Mesangial cell (primary cell): Measurements from ENCODE around the gene TMEM120B. TPM values are rescaled to one million over a fixed set of nuclear protein-coding genes. Genes with fewer than 3 reads are reported as not detected.

ENCODE experiments used
- total RNA-seq: library from RNA; depleted of rRNA; stranded (reverse); fragments of >200 nt; gene quantifications from 2 replicates; pipeline ENCODE4 v1.2.3, GENCODE V29; 2015

The TMEM120B gene
- total RNA-seq = 10.3 and 12.4 TPM in 2 replicates

DNA sequence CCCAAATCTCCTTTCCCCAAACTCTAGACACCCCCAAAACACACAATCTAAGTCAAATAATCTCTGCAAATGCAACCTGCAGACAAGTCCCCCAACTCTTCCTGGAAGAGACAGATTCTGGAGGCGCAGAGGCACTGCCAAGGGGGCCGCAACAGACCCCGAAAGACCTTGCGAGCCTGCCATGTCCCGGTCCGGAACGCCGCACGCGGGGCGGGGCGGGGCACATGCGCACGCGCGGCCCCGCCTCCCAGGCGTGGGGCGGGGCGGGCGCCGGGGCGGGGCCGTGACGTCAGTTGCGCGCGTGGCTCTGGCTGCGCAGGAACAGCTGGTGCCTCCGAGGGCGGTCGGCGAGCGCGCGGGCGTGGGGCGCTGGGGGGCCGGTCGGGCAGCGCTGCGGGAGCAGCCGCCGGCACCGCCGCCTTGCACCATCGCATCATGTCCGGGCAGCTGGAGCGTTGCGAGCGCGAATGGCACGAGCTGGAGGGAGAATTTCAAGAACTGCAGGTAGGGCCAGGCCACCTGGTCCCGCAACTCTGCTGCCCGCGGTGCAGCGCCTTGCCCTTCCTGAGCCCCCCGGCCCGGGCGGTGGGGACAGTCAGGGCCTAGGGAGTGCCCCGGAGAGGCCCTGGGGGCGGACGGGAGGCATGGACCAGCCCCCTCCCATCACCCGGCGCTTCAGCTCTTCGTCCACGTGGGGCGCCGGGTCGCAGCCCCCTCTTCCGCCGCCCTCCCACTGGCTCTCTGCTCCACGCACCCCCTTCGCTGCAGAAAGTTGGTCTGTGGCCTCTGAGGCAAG, at the start of gene TMEM120B:
TMEM120B (plus strand) TSS at position 292 of the 796 bp plus-strand sequence; CDS start at position 436, 144 bp downstream.

DNA sequence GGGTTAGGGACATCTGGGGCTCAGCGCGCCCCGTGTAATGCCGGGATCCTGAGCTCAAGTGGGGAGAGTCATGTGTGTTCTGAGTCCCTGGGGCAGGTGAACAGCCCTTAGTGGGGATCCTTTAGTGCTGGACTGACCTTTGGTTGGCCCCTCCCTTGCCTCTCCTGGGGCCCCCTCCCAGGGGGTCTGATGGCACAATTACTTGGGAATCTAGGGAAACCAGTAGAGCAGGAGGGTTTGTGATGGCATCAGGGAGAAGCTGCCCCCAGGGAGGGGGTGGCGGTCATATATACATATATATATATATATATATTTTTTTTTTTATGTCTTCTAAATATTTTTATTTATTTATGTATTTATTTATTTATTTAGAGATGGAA, 43.0 kb upstream of the TMEM120B start, which contains the start of gene MORN3:
MORN3 (minus strand) TSS at position 134 of the 380 bp plus-strand sequence. CDS start 171 bp downstream, outside the sequence.

DNA sequence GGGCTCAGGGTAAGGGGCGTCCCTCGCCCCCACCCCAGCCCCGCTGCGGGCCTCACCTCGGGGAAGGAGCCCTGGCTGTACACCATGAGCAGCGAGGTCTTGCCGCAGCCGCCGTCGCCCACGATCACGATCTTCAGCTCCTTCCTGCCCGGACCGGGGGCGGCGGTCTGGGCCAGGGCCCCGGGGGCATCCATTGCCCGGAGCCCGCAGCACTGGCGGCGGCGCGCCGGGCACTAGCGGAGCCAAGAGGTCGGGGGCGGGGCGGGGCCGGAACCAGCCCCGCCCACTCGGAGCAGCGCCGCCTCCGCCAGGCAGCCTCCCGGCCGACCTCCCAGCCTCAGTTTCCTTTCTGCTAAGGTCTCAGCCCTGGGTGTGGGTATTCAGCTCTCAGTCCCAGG, 80.9 kb downstream of the TMEM120B start, which contains the start of gene RHOF:
RHOF (minus strand) TSS at position 249 of the 398 bp plus-strand sequence; CDS start at position 194, 55 bp downstream.

GRCh38 chr12:121803861-121804416, 91.4 kb downstream of the TMEM120B start, which contains the start of gene SETD1B:
Gene SETD1B, plus strand, starts transcription at chr12:121804009. Its CDS starts 729 bp downstream, at chr12:121804738.

Other genes starting within 250 kb of the TMEM120B start
- gene KDM2B, start 131.7 kb upstream of the TMEM120B start, total RNA-seq = 20.3 and 48.1 TPM in 2 replicates
- 18.1 and 23.6 TPM in 2 replicates for gene ORAI1, start 86.2 kb upstream of the TMEM120B start, total RNA-seq
- gene MORN3, start 43.1 kb upstream of the TMEM120B start, total RNA-seq = 0.16 and 0.51 TPM in 2 replicates
- gene RHOF, start 80.9 kb downstream of the TMEM120B start, total RNA-seq = 131 and 170 TPM in 2 replicates
- gene SETD1B, start 91.3 kb downstream of the TMEM120B start, total RNA-seq = 6.8 and 12.3 TPM in 2 replicates
- gene HPD, start 146.1 kb downstream of the TMEM120B start, total RNA-seq = not detected in 2 replicates
- 76.9 and 86.2 TPM in 2 replicates for gene PSMD9, start 176.0 kb downstream of the TMEM120B start, total RNA-seq
- 1.8 and 4.9 TPM in 2 replicates for gene CFAP251, start 205.8 kb downstream of the TMEM120B start, total RNA-seq